GM12872 (cell line): Measurements from ENCODE around the gene AGXT2.

ENCODE experiments used
- TF ChIP-seq, protein P1 (sequence below): IDR thresholded peaks from 3 replicates; pipeline ENCODE4 v1.5.1; 2011; ENCODE audit warnings: low read depth, mild to moderate bottlenecking, low read length, moderate library complexity; ENCODE audit not compliant: insufficient read depth

AGXT2 gene

DNA sequence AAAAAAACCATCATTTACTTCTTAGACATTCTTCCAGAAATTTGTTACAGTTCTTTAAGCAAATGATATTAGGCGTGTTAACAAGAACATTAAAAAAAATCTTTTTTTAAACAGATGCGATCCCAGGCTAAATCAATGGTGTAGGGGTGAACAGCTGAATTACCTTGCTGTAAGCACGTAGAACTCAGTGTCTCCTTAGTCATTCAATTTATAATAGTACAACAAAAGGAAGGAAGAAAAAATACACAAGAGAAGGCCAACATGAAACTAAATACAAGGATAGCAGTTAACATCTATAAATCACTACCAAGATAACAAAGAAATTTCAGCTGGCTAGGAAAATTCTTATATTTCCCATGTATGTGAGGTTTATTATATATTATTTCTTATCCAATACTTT, 35.4 kb downstream of the AGXT2 start:
- TF ChIP-seq, protein P1, sequence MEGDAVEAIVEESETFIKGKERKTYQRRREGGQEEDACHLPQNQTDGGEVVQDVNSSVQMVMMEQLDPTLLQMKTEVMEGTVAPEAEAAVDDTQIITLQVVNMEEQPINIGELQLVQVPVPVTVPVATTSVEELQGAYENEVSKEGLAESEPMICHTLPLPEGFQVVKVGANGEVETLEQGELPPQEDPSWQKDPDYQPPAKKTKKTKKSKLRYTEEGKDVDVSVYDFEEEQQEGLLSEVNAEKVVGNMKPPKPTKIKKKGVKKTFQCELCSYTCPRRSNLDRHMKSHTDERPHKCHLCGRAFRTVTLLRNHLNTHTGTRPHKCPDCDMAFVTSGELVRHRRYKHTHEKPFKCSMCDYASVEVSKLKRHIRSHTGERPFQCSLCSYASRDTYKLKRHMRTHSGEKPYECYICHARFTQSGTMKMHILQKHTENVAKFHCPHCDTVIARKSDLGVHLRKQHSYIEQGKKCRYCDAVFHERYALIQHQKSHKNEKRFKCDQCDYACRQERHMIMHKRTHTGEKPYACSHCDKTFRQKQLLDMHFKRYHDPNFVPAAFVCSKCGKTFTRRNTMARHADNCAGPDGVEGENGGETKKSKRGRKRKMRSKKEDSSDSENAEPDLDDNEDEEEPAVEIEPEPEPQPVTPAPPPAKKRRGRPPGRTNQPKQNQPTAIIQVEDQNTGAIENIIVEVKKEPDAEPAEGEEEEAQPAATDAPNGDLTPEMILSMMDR = no peak

DNA sequence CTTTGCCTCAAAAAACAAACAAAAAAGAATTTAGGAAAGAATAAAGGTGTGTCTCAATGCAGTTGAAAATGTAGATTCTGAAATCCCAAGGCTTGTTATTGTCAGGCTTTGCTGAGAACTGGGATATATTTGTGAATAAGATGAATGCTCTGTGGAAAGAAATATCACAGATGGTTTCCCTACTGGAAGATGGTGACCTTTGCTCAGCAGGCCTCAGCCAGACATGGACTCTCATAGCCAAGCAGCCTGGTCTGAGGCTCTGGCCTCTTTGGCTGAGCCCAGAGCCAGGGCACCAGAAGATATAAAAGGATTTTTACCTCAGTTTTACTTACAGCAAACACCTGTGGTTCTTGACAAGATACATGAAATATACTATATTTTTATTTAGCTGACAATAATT, 37.1 kb downstream of the AGXT2 start:
- TF ChIP-seq, protein P1 = no peak

DNA sequence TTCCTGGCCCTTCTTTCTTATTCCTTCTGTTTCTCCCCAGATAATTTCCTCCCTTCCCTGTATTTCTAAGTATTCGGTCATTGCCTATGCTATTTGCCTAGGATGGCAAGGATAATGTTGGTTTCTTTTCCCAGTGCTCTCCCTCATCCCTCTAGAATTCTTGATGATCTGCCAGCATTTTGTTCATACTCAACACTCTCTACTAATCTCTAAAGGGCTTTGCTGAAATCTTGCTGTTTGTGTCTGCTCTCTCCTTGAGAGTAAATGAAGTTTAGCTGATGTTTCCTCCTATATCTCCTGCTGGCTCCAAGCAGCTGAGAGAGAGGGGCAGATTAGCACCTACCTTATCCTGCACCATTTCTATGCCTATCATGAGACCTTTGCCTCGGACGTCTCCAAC, 38.1 kb downstream of the AGXT2 start:
- TF ChIP-seq, protein P1 = no peak

DNA sequence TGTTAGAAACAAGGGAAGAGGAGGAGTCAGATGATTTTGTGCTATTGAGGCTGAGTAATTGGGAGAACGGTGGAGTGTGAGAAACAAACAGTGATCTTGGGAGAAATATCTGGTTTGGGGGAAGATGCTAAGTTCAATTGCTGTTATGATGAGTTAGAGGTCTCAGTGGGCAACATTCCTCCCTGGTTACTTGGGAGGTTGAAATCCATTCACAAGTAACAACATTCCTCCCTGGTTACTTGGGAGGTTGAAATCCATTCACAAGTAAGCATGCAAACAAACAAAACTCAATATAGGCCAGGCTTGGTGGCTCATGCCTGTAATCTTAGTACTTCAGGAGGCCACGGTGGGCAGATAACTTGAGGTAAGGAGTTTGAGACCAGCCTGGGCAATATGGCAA, 38.7 kb downstream of the AGXT2 start:
- TF ChIP-seq, protein P1 = no peak

DNA sequence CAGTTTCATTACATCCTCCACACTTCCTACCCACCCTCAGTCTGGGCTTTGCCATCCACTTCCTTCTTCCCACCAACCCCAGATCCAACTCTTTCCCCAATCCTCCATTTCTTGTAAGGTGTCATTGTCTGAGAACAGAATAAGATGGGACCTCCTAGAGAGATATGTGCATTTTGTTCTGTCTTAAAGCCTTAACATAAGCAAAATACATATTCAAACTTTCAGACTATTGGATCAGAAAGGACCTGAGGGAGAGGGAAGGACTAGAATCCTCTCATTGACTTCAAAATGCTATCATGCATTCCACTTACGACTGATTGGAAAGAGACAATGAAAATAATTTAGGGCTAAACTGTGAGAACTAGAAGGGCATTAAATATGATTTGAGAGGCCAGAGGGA, 43.0 kb downstream of the AGXT2 start:
- TF ChIP-seq, protein P1 = no peak

DNA sequence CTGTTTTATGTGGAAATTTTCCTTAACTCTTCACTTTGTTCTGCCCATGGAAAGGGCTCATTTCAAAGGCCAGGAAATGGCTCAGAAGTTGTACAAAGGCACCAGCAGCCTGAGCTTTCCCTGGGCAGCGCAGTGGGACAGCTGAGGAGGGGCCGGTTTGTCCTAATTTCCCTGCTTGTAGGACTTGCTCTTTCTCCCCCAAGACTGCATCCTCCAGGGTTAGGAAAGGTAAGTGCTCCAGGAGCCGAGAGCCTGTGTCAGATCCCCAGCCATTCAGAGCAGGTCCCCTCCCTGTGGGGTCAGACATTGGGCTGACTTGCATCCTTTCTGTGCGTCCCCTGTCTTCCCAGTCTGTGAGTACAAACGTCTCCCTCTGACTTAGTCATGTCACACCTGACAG, 43.5 kb downstream of the AGXT2 start:
- TF ChIP-seq, protein P1 = no peak

DNA sequence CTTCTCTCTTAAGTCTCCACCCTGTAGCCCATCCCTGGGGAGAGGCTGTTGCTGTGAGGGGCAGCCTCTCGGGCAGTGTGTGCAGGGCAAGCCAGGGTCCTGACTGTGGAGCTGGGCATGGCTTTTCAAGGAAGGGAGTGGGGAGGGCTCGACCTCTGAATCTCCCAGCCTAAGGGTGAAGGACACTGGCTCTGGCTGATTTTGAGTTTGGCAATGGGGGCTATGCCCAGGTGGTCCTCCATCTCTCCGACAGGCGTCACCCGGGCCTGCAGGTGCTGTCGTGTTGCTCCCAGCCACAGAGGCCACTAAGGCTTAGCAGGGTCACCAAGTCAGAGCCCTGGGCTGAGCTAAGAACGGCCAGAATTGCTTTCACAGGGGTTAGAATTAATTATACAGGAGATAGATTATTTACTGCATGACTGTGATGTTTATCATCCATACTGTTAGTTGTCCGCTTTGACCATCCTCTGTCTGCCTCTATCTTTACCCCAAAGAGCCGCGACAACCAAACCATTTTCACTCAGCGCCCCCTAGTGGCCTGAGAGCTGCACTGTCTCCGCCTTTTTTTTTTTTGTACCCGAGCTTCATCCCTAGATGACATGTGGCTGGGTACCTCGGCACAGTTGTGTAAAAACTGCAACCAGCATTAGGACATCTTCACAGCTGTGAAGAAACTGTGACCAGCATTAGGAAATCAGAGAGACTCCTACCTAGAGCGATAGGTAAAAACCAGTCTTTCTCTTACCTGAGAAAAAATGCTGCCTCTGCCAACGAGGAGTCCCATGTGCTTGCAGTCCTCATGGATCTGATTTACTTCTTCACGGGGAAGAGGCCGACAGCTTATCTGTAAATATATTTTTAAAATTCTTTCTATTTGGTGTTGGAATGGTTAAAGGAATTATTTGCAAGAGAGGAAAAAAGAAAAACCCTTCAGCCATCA, 44.5 kb downstream of the AGXT2 start:
- TF ChIP-seq, protein P1 = peak; percentile 89
